Epithelial cell of prostate (primary cell): ENCODE results near the gene PGPEP1.
"Not testable (repeated sequence)": the region's sequence is repeated elsewhere in the genome, so short reads cannot be mapped to it uniquely, and the experiment has no call there.

ENCODE experiments used
- DNase-seq: peaks from one replicate; pipeline ENCODE4 v3.0.0-alpha.2; 2011; ENCODE audit warnings: low read depth, low spot score
- H3K27ac ChIP-seq: fragments of 450-650 bp; 2 replicates; pipeline ENCODE4 v1.5.1; 2017; ENCODE audit warnings: mild to moderate bottlenecking

Gene PGPEP1

GRCh38 chr19:18307271-18307681 is 33.1 kb upstream of the PGPEP1 start:
- no peak for DNase-seq
- no peak overlapping the region for H3K27ac ChIP-seq

- no peak for DNase-seq
- H3K27ac ChIP-seq: no peak overlapping the region
These were observed 32.1 kb upstream of the PGPEP1 start for GRCh38 chr19:18308051-18308947.

GRCh38 chr19:18308948-18309325 is 31.5 kb upstream of the PGPEP1 start:
- no peak overlapping the region for H3K27ac ChIP-seq
- no peak for DNase-seq

GRCh38 chr19:18309525-18310064 is 30.8 kb upstream of the PGPEP1 start:
- H3K27ac ChIP-seq: no peak overlapping the region
- no peak for DNase-seq

GRCh38 chr19:18310118-18310909 is 30.1 kb upstream of the PGPEP1 start:
- DNase-seq: no peak

GRCh38 chr19:18310966-18311365 is 29.4 kb upstream of the PGPEP1 start:
- DNase-seq: no peak
- H3K27ac ChIP-seq: no peak overlapping the region

More at GRCh38 chr19:18310118-18310909, 30.1 kb upstream of the PGPEP1 start:
- no peak overlapping the region for H3K27ac ChIP-seq

- no peak overlapping the region for H3K27ac ChIP-seq
- no peak for DNase-seq
These were observed 28.8 kb upstream of the PGPEP1 start for GRCh38 chr19:18311502-18312091.

- DNase-seq: no peak
- H3K27ac ChIP-seq: no peak overlapping the region
These were observed 28.3 kb upstream of the PGPEP1 start for GRCh38 chr19:18312092-18312534.

- DNase-seq: no peak
- no peak overlapping the region for H3K27ac ChIP-seq
These were observed 27.0 kb upstream of the PGPEP1 start for GRCh38 chr19:18313398-18313797.

GRCh38 chr19:18317961-18318800 is 22.2 kb upstream of the PGPEP1 start:
- no peak for DNase-seq
- H3K27ac ChIP-seq: no peak overlapping the region

GRCh38 chr19:18319591-18320135 is 20.7 kb upstream of the PGPEP1 start:
- no peak overlapping the region for H3K27ac ChIP-seq
- DNase-seq: no peak

GRCh38 chr19:18320865-18321733 is 19.3 kb upstream of the PGPEP1 start:
- no peak for DNase-seq
- peak overlapping the region; percentile 87 for H3K27ac ChIP-seq

GRCh38 chr19:18321734-18322102 is 18.7 kb upstream of the PGPEP1 start:
- peak overlapping the region; percentile 87 for H3K27ac ChIP-seq
- no peak for DNase-seq

- DNase-seq: no peak
These were observed 18.1 kb upstream of the PGPEP1 start for GRCh38 chr19:18322318-18322758.

GRCh38 chr19:18322759-18323460 is 17.5 kb upstream of the PGPEP1 start, which contains the start of gene LSM4:
TSS of gene LSM4 (minus strand) at chr19:18323076. CDS start at chr19:18323020, 56 bp downstream.
- H3K27ac ChIP-seq: peak within 1 kb of the TSS; percentile 87
- peak; percentile 88 for DNase-seq

More at GRCh38 chr19:18322318-18322758, 18.1 kb upstream of the PGPEP1 start:
- peak overlapping the region; percentile 87 for H3K27ac ChIP-seq

- peak overlapping the region; percentile 87 for H3K27ac ChIP-seq
- DNase-seq: not testable (repeated sequence)
These were observed 16.0 kb upstream of the PGPEP1 start for GRCh38 chr19:18324373-18324731.

GRCh38 chr19:18326772-18327171 is 13.6 kb upstream of the PGPEP1 start:
- DNase-seq: no peak
- no peak overlapping the region for H3K27ac ChIP-seq
